Measurements from ENCODE around the gene WSCD2.

DNA sequence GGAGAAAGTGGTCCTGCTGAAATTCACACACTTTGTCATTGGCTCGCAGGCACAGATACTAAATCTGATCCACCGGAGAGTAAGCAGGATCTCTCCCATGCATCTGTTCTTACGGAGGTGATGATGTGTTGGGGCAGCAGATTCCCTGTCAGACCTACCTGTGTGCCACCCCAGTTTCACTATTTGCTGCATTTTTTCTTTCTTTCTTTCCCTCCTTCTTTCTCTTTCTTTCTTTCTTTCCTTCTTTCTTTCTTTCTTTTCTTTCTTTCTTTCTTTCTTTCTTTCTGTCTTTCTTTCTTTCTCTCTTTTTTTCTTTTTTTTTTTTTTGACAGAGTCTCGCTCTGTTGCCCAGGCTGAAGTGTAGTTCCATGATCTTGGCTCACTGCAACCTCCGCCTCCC is 37.4 kb downstream of the WSCD2 start:
- TF ChIP-seq, protein P1, sequence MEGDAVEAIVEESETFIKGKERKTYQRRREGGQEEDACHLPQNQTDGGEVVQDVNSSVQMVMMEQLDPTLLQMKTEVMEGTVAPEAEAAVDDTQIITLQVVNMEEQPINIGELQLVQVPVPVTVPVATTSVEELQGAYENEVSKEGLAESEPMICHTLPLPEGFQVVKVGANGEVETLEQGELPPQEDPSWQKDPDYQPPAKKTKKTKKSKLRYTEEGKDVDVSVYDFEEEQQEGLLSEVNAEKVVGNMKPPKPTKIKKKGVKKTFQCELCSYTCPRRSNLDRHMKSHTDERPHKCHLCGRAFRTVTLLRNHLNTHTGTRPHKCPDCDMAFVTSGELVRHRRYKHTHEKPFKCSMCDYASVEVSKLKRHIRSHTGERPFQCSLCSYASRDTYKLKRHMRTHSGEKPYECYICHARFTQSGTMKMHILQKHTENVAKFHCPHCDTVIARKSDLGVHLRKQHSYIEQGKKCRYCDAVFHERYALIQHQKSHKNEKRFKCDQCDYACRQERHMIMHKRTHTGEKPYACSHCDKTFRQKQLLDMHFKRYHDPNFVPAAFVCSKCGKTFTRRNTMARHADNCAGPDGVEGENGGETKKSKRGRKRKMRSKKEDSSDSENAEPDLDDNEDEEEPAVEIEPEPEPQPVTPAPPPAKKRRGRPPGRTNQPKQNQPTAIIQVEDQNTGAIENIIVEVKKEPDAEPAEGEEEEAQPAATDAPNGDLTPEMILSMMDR (IDR thresholded peaks at IDR 0.05; ENCODE audit: borderline replicate concordance, extremely low read depth, low read length, poor library complexity, severe bottlenecking), result no peak
- TF ChIP-seq EZH2 (IDR thresholded peaks at IDR 0.05; ENCODE audit: borderline replicate concordance, low read depth, low read length, severe bottlenecking), result no peak
